ENCODE measurements around the gene PTPRS. TPM values are rescaled to one million over a fixed set of nuclear protein-coding genes. Genes with fewer than 3 reads are reported as not detected.
"Not testable (repeated sequence)": the region's sequence is repeated elsewhere in the genome, so short reads cannot be mapped to it uniquely, and the experiment has no call there.

PTPRS gene
- total RNA-seq, 1 donor = 123 TPM

- no peak for DNase-seq (ENCODE audit: low read depth)
- TF ChIP-seq, protein P1, sequence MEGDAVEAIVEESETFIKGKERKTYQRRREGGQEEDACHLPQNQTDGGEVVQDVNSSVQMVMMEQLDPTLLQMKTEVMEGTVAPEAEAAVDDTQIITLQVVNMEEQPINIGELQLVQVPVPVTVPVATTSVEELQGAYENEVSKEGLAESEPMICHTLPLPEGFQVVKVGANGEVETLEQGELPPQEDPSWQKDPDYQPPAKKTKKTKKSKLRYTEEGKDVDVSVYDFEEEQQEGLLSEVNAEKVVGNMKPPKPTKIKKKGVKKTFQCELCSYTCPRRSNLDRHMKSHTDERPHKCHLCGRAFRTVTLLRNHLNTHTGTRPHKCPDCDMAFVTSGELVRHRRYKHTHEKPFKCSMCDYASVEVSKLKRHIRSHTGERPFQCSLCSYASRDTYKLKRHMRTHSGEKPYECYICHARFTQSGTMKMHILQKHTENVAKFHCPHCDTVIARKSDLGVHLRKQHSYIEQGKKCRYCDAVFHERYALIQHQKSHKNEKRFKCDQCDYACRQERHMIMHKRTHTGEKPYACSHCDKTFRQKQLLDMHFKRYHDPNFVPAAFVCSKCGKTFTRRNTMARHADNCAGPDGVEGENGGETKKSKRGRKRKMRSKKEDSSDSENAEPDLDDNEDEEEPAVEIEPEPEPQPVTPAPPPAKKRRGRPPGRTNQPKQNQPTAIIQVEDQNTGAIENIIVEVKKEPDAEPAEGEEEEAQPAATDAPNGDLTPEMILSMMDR (IDR thresholded peaks at IDR 0.05; ENCODE audit: insufficient read depth, low read depth, low read length) = no peak
- H3K4me3 ChIP-seq (ENCODE audit: low read depth, low read length) = no peak overlapping the region
Observed at GRCh38 chr19:5329141-5329540, 11.5 kb downstream of the PTPRS start.

DNA sequence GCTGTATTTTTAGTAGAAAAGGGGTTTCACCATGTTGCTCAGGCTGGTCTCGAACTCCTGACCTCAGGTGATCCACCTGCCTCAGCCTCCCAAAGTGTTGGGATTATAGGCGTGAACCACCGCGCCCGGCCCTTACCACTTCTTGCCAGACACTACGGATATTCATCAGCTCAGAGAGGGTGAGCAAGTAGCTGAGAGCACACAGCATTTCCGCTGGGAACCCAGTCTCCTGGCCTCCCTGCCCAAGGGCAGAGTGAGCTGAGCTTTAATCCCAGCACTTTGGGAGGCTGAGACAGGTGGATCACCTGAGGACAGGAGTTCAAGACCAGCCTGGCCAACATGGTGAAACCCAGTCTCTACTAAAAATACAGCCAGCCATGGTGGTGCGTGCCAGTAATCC is 12.2 kb downstream of the PTPRS start:
- H3K4me3 ChIP-seq (ENCODE audit: low read depth, low read length); DNase-seq (ENCODE audit: low read depth): not testable (repeated sequence)

- no peak overlapping the region for H3K4me3 ChIP-seq (ENCODE audit: low read depth, low read length)
- TF ChIP-seq, protein P1 (IDR thresholded peaks at IDR 0.05; ENCODE audit: insufficient read depth, low read depth, low read length) = no peak
- no peak for DNase-seq (ENCODE audit: low read depth)
Observed at GRCh38 chr19:5326986-5327623, 13.5 kb downstream of the PTPRS start.

- DNase-seq (ENCODE audit: low read depth) = no peak
- H3K4me3 ChIP-seq (ENCODE audit: low read depth, low read length) = no peak overlapping the region
- TF ChIP-seq, protein P1 (IDR thresholded peaks at IDR 0.05; ENCODE audit: insufficient read depth, low read depth, low read length) = no peak
Observed at GRCh38 chr19:5326545-5326944, 14.1 kb downstream of the PTPRS start.

DNA sequence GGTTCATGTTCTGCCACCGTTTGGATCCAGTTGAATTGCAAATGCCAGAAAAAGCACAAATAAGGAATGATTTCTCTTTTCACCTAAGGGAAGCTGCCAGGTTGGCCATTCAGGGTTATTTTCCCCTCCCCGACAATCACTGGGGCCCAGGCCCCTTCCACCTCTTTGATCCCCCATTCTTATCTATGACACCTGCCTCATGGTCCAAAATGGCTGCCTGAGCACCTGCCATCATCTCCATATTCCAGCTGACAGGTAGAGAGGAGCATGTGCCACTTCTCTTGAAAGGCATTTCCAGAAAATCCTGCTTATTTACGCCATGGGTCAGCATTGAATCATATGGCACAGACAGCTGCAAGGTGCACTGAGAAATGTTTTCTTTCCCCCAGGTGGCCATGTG is 15.7 kb downstream of the PTPRS start:
- TF ChIP-seq, protein P1 (IDR thresholded peaks at IDR 0.05; ENCODE audit: insufficient read depth, low read depth, low read length) = no peak
- H3K4me3 ChIP-seq (ENCODE audit: low read depth, low read length) = no peak overlapping the region
- DNase-seq (ENCODE audit: low read depth) = no peak

DNA sequence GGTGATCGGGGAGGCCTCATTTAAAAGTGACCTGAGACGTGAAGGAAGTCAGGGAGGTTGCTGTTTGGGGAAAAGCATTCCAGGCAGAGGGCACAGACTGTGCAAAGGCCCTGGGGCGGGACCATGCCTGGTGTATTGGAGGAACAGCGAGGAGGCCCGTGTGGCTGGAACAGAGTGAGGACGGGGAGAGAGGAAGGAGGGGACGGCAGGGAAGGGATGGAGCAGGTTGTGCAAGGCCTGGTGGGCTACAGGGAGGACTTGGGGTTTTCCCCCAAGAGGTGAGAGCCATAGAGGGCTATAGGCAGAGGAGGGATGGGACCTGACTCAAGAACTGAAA is 17.2 kb downstream of the PTPRS start:
- no peak overlapping the region for H3K4me3 ChIP-seq (ENCODE audit: low read depth, low read length)
- no peak for DNase-seq (ENCODE audit: low read depth)
- TF ChIP-seq, protein P1 (IDR thresholded peaks at IDR 0.05; ENCODE audit: insufficient read depth, low read depth, low read length) = no peak

GRCh38 chr19:5321851-5322681 is 18.5 kb downstream of the PTPRS start:
- no peak for DNase-seq (ENCODE audit: low read depth)
- no peak overlapping the region for H3K4me3 ChIP-seq (ENCODE audit: low read depth, low read length)
- TF ChIP-seq, protein P1 (IDR thresholded peaks at IDR 0.05; ENCODE audit: insufficient read depth, low read depth, low read length) = no peak
